HG03442 (cell line): ENCODE data around the gene SORCS2.
"Not testable (repeated sequence)": the region's sequence is repeated elsewhere in the genome, so short reads cannot be mapped to it uniquely, and the experiment has no call there.

ENCODE experiments used
- ATAC-seq: cut with Tn5 transposase; IDR thresholded peaks from one replicate; pipeline ENCODE4 v1.9.1; 2021; ENCODE audit warnings: mild to moderate bottlenecking, moderate library complexity; ENCODE audit not compliant: unreplicated experiment

SORCS2 gene

DNA sequence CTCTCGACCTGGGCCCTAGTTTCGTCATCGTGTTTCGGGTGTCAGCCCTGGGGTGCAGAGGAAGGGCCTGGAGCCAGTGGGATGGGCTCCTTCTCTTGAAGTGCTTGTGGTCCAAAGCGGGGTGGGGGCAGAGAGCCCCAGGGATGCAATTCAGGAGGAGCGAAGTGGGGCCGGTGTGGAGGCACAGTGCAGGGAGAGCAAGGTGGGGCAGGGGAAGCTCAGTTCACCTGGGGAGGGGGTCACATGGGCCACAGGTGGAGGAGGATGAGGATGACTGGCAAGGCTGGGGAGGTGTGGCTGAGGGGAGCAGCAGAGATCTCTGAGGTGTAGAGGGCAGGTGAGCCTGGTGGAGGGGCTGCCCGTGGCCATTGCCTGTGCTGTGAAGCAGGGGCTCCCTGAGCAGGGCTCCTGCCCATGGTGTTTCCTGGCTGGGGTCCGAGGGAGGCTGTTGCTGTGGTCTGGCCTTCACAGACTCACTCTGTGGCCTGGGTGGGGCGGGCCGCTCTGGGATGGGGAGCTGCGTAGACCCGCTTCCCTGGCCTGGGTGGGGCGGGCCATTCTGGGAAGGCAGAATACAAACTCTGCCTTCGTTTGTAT lies 6.9 kb downstream of the SORCS2 start:
- no peak for ATAC-seq

DNA sequence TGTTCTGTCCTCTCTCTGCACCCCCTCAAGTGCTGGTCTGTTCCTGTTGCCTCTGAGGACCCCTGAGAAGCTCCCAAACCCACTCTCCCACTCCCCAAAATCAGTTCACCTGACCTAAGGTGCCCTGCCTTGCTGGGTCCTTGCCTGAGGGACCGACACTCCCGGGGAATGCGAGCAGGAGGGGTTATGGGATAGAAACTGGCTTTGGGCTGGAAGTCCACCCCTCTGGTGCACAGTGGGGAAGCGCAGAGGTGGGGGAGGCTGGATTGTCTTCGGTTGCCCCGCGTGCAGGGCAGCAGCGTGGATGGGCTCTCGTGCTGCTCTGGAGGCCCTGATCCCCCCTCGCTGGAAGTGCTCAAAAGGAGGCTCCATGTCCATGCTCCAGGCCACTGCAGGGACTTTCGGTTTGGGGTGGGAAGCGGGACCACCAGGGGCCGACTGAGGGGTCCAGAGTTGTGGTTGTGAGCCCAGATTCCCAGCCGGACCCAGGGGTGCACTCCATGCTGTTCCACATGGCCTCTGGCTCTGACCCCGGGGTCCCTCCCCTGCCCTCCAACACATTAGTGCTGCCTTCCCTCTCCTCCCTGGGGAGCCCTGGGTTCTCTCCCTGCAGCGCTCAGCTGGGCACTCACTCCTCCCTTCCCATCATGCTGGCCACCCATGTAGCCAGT lies 7.6 kb downstream of the SORCS2 start:
- no peak for ATAC-seq

DNA sequence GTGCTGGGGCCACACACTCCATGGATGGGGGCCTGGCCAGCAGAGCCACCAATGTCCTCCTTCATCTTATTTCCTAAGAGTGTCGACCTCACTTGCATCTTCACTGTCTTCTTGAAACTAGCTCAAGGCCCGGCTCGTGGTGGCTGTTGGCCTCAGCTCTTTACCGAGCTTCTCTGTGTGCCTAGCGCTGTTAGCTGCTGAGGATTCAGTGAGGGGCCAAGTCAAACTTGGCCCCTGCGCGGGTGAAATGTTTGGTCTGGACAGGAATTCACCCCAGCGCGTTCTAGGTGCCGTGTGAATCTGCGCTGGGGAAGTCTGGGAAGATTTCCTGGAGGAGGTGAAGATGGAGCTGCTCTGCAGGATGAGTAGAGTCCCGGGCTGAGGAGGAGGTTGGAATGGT lies 8.5 kb downstream of the SORCS2 start:
- no peak for ATAC-seq

DNA sequence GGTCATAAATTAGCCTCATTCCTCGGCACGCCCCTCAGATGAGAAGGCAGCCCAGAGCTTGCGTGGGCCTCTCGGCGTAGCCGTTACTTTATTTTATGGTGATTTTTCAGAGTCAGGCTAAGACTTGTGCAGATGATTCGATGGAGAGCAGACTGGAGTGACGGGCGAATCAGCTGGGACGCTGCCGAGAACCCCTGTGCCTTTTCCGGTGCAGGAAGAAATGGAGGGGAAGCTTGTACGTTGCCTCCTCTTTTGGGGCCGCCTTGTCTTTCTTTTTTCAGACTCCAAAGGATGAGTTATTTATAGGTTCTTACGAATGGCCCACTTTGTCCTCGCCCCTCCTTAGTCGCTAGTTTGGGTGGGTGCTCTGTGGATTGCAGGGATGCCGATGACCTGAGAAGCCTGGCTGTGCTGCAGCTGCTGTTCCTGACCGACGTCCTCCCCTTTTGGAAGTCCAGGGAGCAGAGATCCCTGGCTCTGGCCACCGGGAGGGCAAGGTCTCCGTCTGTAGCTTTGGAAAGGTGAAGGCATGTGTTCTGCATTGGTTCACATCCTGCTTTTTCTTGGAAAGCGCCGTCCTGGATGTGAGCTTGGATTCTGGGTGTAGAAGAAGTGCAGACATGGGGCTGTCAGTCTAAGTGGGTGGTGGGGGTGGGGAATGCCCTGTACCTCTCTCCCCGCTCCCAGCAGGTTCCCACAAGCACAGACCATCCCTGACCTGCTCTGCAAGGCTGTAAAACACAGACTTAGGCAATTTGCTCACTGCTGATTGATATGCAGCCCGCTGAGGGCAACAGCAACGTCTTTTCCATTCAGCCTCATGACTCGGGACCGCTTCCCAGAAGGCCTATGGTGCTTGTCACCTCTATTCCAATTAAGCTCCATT lies 9.3 kb downstream of the SORCS2 start:
- no peak for ATAC-seq

DNA sequence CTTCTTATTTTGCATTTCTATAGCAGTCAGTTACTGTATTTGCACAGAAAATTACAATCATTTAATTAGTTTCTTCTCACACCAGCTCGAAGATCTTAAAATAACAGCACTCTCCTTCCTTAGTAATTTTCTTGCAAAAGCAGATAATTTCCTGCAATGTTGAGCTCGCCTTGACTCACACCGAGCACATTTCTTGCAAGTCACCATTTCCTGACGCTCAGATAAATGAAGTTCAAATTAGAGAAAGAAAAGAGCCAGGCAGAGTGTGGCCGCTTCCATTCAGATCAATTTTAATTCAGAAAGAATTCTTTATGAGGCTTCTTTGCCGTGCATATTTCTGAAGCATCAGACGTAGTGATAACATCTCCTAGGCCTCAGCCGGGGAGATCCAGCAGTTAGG lies 10.1 kb downstream of the SORCS2 start:
- no peak for ATAC-seq

DNA sequence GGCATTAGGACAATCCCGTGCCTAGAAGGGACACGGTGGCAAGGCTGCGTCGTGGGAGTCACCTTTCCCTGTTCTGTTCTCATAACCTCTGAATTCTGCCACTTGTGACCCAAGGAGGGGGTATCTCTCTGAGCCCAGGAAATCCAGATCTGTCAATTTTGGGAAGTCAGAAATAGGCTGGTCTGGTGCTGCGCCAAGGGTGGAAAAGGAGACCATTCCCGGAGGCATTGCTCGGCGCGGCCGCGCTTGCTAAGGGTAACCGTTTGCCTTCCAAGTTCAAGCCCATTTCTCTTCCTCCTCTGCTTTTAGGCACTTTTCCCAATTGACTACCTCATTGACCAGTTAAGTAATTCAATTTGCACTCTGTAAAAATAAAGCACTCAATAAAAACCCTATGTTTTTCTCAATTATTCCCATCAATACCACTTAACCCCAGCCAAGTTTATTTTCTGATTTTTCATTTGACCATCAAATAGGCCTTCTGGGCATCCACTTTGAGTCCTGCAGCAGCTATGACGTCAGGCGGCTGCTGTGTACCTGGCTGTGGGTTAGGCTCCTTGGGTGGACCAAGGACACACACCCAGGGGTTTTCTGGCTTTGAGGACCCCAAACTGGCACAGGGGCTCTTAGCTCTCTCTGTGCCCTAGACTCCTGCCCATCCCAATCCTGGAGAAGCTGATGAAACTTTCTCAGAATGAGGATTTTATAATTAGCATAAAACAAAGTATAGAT lies 12.5 kb downstream of the SORCS2 start:
- no peak for ATAC-seq

DNA sequence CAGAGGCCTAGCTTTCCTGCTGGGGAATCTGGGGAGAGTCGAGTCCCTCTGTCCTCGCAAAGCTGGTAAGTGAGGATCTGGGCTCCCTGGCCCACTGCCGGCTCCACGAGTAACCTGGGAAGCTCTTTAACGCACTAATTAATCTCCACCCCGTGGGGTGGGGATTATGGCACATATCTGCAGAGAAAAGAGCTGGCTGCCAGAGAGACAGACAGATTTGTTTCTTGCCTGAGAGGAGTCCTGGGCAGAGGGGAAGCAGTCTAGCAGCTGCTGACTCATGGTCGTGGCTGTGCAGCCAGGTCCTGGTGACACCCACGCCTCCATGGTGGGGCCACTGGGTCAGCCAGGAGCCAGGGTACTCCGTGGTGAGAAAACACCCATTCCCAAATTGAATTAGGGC lies 14.0 kb downstream of the SORCS2 start:
- ATAC-seq = no peak

DNA sequence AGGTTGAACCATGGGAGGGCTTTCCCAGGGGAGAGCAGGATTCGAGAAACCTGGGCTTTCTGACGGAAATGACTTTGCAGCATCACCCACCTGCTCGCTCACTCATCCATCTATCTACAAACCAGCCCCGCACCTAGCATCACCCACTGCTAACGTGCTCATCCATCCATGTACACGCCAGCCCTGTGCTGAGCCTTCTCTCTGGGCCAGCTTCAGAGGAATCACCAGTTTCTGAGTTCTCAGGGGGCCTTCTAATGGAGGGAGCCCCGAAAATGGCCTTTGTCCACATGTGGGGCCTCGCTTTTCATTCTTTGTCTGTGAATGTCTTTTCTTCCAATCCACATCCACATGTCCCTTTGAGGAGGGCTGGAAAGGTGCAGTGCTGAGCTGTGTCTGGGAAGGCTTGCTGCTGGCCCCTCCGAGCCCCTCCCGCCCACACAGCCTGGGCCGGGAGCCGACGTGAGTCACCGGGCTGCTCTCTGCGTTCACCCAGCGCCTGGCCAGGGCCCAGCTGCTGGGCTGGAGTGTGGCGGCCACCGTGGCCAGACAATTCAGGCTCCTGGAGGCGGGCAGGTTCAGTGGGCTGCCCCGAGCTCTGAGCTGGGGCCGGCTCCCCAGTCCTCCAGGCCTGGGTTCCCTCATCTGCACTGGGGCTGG lies 14.7 kb downstream of the SORCS2 start:
- ATAC-seq = no peak

DNA sequence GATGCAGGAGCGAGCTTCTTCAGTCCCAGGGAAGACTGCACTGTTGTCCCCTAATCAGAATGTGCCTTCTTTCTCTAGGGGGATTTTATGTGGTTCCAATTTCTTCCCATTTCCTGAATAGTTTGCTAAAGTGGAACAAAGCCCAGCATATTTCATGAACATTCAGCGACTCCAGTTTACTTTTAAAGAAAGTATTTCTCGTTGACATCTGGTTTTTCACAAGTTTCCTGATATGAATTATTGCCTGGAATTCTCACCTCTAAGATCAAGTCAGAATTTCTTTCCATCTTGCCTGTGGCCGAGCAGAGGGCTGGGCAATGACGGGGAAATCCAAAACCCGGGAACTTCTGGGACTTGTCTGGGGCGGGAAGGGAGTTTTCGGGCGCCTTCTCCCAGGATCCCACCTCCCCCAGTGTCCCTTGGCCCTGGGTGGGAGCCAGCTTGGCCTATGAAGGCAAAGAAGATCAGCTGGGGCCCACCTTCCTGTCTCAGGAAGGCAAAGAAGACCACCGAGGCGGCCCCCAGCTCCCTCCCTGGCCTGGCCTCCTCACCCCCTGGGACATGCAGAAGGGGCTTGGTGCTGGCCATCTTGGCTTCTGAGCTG lies 15.4 kb downstream of the SORCS2 start:
- ATAC-seq = no peak

DNA sequence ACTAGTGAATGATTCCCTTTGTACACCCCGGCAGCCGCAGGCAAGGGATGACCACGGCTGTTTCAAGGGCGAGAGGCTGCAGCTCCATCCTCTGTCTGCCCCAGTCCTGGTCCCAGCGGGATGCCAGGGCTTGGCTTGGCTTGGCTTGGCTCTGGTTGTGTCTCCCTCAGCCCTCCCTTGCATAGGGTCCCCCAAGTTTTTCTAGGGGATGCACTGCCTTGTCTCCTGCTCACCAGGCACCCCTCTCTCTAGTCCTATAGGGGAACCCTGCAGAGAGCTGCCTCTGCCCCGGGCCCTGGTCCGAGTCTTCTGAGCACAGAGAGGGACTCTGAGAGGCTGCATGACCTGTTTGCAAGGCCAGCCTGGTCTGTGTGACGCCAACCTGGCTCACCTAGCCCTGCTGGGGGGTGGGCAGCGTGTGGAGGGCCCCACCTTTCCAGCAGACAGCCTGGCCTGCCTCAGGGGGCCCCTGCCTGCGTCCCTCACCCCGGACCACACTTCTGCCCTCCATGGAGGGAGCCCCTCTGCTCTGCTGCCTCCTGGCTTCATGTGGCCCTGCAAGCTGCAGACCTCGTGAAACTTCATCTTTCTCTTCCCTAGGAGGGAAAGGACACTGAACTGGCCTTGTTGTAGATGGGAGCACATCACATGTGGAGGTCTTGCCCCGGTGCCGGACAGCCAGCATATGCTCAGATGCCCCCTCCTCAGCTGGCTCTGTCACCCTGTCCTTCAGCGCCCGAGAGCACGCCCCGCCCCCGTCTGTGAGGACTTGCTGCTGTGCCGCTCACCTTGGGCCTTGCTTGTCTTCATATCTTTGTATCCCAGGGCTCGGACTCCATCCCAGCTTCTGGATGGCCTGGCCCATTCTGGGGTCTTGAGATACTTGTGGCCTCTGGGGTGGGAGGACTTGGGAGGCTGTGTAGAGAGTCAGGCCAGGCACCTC lies 16.4 kb downstream of the SORCS2 start:
- ATAC-seq = no peak

DNA sequence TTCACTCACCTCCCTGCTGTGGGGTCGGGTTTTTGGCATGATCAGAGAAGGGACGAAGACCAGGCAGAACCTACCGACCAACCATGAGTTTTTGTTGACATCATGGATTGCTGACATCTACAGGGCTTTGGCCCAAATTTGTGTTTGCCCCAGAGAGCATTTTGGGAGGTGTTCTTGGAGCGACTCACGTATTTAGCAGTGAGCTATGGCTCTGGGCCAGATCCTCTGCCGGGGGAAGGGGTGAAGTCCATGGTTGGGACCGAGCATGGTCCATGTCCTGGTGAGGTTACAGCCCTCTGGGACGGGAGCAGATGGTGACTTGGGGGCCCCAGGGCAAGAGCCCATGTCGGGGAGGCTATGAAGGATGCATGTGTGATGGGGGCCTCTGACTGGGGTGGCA lies 17.4 kb downstream of the SORCS2 start:
- ATAC-seq = no peak

DNA sequence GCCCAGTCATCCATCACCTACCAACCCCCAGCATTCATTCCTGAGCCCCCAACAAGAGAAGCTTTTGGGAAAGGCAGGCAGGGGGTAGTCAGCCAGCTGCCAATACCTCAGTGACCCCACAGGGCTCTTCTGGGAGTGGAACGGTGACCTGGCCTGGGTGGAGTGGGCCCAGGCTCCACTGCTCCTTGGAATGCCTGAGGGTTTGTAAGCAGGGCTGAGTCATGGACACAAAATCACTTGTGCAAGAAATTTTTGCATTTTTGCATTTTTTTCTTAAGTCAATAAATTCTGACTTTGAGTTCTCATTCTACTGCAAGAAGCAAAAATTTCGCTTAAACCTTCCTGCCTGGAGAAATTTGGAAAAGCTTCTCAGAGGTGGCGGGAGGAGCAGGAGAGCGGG lies 18.5 kb downstream of the SORCS2 start:
- no peak for ATAC-seq

DNA sequence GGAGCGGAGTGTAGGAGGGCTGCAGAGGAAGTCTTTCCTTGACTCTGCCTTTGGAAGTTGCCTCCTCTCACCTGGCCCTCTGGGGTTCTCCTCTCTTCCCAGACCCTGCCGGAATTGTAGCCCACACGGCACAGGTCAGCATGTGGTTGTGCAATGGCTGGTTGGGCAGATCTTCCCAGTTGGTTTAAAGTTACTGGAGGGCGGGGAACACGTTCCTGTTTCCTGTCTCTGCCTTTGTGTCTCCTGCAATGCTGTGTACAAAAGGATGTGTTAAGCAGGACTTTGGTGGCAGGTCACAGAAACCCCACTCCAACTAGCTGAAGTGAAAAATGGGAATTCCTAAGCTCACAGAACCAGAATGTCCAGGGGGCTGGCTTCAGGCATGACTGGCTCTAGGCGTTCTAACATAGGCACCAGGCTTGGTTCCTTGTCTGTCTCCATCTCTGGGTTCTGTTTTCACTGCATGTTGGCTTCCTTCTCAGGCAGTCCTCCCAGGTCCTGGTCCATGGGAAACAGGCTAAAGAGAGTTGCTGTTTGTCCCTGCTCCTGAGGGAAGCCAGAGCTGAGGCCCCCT lies 19.9 kb downstream of the SORCS2 start:
- no peak for ATAC-seq

DNA sequence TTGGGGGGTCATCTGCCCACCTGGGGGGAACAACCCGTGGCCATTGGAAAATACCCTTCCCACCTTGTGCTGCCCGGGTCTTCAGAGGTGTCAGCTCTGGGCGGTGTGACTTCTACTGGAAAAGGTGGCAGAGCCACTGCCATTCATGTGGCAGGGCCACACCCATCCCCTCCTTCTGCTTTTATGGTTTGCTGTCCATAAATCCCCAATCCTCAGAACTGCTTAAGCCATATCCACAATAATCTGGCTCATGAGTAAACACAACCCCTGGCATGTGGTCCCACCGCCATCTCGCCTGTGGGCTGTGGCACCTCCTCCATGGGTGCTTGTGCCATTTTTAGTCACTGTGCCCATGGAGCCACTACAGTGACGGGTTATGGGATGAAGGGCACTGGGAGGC lies 20.6 kb downstream of the SORCS2 start:
- ATAC-seq = no peak

DNA sequence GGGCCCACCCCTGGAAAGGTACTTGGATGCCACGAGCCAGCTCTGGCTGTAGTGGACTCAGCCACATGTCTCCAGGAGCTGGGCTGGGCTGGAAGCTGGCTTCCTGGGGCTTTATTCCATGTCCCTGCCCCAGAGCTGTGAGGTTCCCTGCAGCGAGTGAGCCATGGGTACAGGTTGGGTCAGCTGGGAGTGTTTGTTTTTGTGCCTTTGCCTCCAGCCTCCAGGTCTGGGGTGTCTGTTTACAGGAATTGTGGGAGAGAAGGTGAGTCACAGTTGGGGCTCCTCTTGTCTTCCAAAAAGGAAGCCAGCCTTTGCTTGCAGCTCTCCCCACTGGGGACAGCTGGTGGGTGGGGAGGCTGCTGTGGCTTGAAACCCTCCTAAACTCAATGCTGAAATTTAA lies 21.5 kb downstream of the SORCS2 start:
- ATAC-seq = no peak

DNA sequence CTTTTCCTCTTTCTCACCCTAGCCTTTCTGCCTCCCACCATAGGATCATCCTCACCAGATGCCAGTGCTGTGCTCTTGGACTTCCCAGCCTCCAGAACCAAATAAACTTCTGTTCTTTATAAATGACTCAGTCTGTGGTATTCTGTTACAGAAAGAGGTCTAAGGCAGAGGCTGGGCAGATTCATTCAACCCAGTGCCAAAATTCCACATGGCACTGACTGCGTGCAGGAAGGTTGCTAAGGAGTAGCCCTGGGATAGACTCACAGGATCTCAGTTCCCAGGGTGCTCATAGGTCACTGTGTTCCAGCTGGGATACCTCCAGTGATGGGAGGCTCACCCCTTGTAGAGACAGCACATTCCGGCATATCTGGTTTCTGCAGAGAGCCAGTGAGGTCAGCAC lies 22.0 kb downstream of the SORCS2 start:
- no peak for ATAC-seq

DNA sequence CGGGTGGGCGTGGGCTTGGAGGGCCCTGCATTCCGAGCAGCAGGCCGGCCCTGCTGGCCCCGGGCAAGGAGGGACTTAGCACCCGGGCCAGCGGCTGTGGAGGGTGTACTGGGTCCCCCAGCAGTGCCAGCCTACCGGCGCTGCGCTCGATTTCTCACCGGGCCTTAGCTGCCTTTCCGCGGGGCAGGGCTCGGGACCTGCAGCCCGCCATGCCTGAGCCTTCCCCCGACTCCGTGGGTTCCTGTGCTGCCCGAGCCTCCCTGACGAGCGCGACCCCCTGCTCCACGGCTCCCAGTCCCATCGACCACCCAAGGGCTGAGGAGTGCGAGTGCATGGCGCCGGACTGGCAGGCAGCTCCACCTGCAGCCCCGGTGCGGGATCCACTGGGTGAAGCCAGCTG lies 22.8 kb downstream of the SORCS2 start:
- not testable (repeated sequence) for ATAC-seq

DNA sequence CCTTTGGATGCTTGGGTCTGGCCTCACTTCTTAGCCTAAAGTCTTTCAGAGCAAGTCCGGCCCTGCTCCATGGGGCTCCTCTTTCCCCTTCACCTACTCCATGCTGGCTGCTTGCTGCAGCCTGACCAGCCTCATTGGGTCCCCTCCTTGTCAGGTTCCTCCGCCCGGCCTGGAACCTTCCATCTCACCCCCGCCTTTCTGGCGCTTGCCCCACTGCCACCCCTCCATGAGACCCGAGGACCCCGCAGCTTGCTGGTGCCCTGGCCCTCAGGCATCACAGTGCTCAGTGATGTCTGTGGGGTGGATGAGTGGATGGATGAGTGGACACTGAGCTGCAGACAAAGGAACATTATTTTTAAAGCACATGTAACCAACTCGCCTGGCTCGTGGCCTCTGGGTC lies 24.7 kb downstream of the SORCS2 start:
- no peak for ATAC-seq
